ENCODE measurements around the gene CCDC8. TPM values are rescaled to one million over a fixed set of nuclear protein-coding genes. Genes with fewer than 3 reads are reported as not detected.

Gene CCDC8
- total RNA-seq, 1 donor from 2014 or later: 10.0 TPM

DNA sequence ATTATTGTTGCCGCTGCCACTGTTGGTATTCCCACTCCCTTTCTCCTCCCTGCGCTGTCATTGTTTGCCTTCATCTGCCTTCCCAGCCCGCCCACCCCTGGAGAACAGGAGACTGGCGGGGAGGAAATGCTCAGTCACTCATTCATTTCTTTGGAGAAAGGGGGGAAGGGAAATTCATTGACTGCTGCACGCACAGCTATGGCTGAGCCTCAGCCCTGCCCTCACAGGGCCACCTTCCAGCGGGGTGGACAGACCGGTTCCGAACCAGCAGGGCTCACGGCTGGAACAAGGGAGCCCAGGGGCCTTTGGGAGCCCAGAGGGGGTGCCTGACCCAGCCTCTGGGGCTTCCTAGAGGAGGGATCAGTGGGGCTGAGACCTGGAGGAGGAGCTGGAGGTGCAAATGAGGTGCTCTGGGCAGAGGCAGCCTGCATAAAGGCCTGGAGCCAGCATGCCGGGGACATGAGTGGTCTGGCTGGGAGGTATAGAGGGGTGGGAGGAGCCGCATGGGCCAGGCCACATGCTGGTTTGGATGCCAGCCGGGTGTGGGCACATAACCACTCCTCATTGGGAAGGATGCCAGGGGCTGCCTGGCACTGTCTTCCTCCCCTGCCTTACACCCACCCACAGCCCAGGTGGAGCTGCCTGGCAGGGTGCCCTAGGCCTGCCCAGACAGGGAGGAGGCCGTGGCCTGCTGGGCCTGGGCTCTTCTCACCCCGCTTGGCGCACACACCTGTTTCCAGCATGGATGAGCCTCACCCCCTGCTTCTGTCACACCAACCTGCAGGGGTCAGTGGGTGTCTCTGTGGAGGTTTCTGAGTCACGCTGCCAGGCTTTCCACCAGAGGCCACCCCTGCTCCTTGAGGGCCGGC is 39.6 kb downstream of the CCDC8 start:
- no peaks in the 10 kb centered on the region for H3K9me3 ChIP-seq
- DNase-seq (ENCODE audit: low spot score in 2 of 2): peak; percentile 51 to 84
- H3K27ac ChIP-seq: peak overlapping the region; percentile 85 to 90
- intact Hi-C loops (cut with DNase I): loop anchor here (2.0 kb wide), 1 partner anchor 23 kb away; no protein-coding TSS in a partner anchor
- H3K27me3 ChIP-seq: no peaks in the 10 kb centered on the region
- peak overlapping the region in 1 of 2 donors; percentile 35 for H3K4me3 ChIP-seq
- TF ChIP-seq, protein P1, sequence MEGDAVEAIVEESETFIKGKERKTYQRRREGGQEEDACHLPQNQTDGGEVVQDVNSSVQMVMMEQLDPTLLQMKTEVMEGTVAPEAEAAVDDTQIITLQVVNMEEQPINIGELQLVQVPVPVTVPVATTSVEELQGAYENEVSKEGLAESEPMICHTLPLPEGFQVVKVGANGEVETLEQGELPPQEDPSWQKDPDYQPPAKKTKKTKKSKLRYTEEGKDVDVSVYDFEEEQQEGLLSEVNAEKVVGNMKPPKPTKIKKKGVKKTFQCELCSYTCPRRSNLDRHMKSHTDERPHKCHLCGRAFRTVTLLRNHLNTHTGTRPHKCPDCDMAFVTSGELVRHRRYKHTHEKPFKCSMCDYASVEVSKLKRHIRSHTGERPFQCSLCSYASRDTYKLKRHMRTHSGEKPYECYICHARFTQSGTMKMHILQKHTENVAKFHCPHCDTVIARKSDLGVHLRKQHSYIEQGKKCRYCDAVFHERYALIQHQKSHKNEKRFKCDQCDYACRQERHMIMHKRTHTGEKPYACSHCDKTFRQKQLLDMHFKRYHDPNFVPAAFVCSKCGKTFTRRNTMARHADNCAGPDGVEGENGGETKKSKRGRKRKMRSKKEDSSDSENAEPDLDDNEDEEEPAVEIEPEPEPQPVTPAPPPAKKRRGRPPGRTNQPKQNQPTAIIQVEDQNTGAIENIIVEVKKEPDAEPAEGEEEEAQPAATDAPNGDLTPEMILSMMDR (IDR thresholded peaks at IDR 0.05): no peak
- peaks cover 10 to 32% of the 10 kb centered on the region in 2 donors for H3K4me1 ChIP-seq
- peaks cover 4 to 19% of the 10 kb centered on the region in 2 donors for H3K36me3 ChIP-seq

- no peaks in the 10 kb centered on the region for H3K9me3 ChIP-seq
- peaks cover 9 to 27% of the 10 kb centered on the region in 2 donors for H3K4me1 ChIP-seq
- peaks cover 4 to 23% of the 10 kb centered on the region in 2 donors for H3K36me3 ChIP-seq
- H3K27me3 ChIP-seq: no peaks in the 10 kb centered on the region
- intact Hi-C loops (cut with DNase I): loop anchor here (2.0 kb wide), 1 partner anchor 22 kb away; no protein-coding TSS in a partner anchor
- H3K4me3 ChIP-seq: peak overlapping the region in 1 of 2 donors; percentile 35
- TF ChIP-seq, protein P1 (IDR thresholded peaks at IDR 0.05): peak in 2 of 3 experiments; percentile 38 to 43
- peak overlapping the region; percentile 85 to 90 for H3K27ac ChIP-seq
- peak in 1 of 2 donors; percentile 69 for DNase-seq (ENCODE audit: low spot score in 2 of 2)
Observed at GRCh38 chr19:46372901-46373490, 40.4 kb downstream of the CCDC8 start.

- H3K36me3 ChIP-seq: peaks cover 0 to 24% of the 10 kb centered on the region in 2 donors
- DNase-seq (ENCODE audit: low spot score in 2 of 2): peak in 1 of 2 donors; percentile 59
- H3K27ac ChIP-seq: peak overlapping the region; percentile 9 to 90
- H3K9me3 ChIP-seq: no peaks in the 10 kb centered on the region
- H3K4me1 ChIP-seq: peaks cover 7 to 21% of the 10 kb centered on the region in 2 donors
- TF ChIP-seq, protein P1 (IDR thresholded peaks at IDR 0.05): no peak
- H3K27me3 ChIP-seq: no peaks in the 10 kb centered on the region
- intact Hi-C loops (cut with DNase I): no loop called here
- no peak overlapping the region for H3K4me3 ChIP-seq
Observed at GRCh38 chr19:46371371-46371901, 41.9 kb downstream of the CCDC8 start.

DNA sequence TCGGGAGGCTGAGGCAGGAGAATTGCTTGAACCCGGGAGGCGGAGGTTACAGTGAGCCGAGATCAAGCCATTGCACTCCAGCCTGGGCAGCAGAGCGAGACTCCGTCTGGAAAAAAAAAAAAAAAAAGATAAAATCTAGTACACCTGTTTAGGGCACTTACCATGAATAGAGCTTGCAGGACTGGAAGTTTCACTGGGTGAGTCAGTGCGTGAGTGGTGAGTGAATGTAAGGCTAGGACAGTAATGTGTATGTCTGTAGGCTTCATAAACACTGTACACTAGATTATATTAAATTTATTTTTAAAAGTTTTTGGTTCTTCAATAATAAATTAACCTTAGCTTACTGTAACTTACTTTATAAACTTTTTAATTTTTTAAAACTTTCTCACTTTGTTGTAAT is 43.5 kb downstream of the CCDC8 start:
- no peak overlapping the region for H3K27ac ChIP-seq
- no peak for DNase-seq (ENCODE audit: low spot score in 2 of 2)
- H3K27me3 ChIP-seq: no peaks in the 10 kb centered on the region
- H3K9me3 ChIP-seq: no peaks in the 10 kb centered on the region
- no peak overlapping the region for H3K4me3 ChIP-seq
- peaks cover 0 to 29% of the 10 kb centered on the region in 2 donors for H3K36me3 ChIP-seq
- intact Hi-C loops (cut with DNase I): no loop called here
- peaks cover 7 to 21% of the 10 kb centered on the region in 2 donors for H3K4me1 ChIP-seq
- TF ChIP-seq, protein P1 (IDR thresholded peaks at IDR 0.05): no peak

- intact Hi-C loops (cut with DNase I): no loop called here
- no peaks in the 10 kb centered on the region for H3K27me3 ChIP-seq
- TF ChIP-seq, protein P1 (IDR thresholded peaks at IDR 0.05): no peak
- no peak overlapping the region for H3K4me3 ChIP-seq
- DNase-seq (ENCODE audit: low spot score in 2 of 2): peak in 1 of 2 donors; percentile 48
- no peaks in the 10 kb centered on the region for H3K9me3 ChIP-seq
- H3K27ac ChIP-seq: no peak overlapping the region
- H3K4me1 ChIP-seq: peaks cover 6 to 9% of the 10 kb centered on the region in 2 donors
- H3K36me3 ChIP-seq: peaks cover 3 to 43% of the 10 kb centered on the region in 2 donors
Observed at GRCh38 chr19:46368116-46368515, 45.2 kb downstream of the CCDC8 start.

Measured in ascending aorta (tissue), 2 donors.